Type B pancreatic cell (in vitro differentiated cells): ENCODE data around the gene APBB2. TPM values are rescaled to one million over a fixed set of nuclear protein-coding genes. Genes with fewer than 3 reads are reported as not detected.

Source experiments
- DNase-seq: peaks from one replicate; pipeline ENCODE4 v3.0.0; 2021; ENCODE audit warnings: mixed read lengths; ENCODE audit not compliant: unreplicated experiment; ENCODE audit errors: extremely low spot score
- H3K27ac Mint-ChIP-seq: 2 replicates; pipeline ENCODE4 v1.8.0; 2021; ENCODE audit warnings: mild to moderate bottlenecking, mixed read lengths
- H3K27me3 Mint-ChIP-seq: 2 replicates; pipeline ENCODE4 v1.8.0; 2021; ENCODE audit warnings: mixed read lengths
- H3K36me3 Mint-ChIP-seq: 2 replicates; pipeline ENCODE4 v1.8.0; 2021; ENCODE audit warnings: mixed read lengths
- H3K4me1 Mint-ChIP-seq: one replicate; pipeline ENCODE4 v1.8.0; 2021; ENCODE audit warnings: mixed read lengths; ENCODE audit not compliant: unreplicated experiment
- H3K4me3 Mint-ChIP-seq: 2 replicates; pipeline ENCODE4 v1.8.0; 2021; ENCODE audit warnings: mild to moderate bottlenecking, mixed read lengths
- H3K9me3 Mint-ChIP-seq: 2 replicates; pipeline ENCODE4 v1.8.0; 2021; ENCODE audit warnings: mixed read lengths
- CTCF ChIP-seq: fragments of 200-600 bp; sonication (generic); conservative IDR thresholded peaks from 2 replicates; pipeline ENCODE4 v1.5.0; 2021; ENCODE audit warnings: antibody characterized with exemption, mild to moderate bottlenecking
- total RNA-seq: library from RNA; stranded (reverse); gene quantifications from 2 replicates; pipeline ENCODE4 v1.2.1, GENCODE V29; 2021; ENCODE audit warnings: low replicate concordance

The APBB2 gene
- total RNA-seq, 1 donor from 2014 or later = 33.3 TPM

- TF ChIP-seq CTCF = no peak
- Mint-ChIP-seq H3K9me3 (peaks cover 9% of the 10 kb centered on the region), H3K4me3 (no peak overlapping the region), H3K27ac (no peak overlapping the region), H3K4me1 (peaks cover 3% of the 10 kb centered on the region), H3K36me3 (peaks cover 10% of the 10 kb centered on the region), H3K27me3 (no peaks in the 10 kb centered on the region)
- no peak for DNase-seq
These were observed 172.8 kb downstream of the APBB2 start for GRCh38 chr4:41041551-41041950.

- Mint-ChIP-seq H3K27me3 (no peaks in the 10 kb centered on the region), H3K4me3 (no peak overlapping the region), H3K36me3 (peaks cover under 1% of the 10 kb centered on the region), H3K4me1 (peaks cover 3% of the 10 kb centered on the region), H3K27ac (no peak overlapping the region), H3K9me3 (peaks cover 2% of the 10 kb centered on the region)
- no peak for TF ChIP-seq CTCF
- no peak for DNase-seq
These were observed 175.0 kb downstream of the APBB2 start for GRCh38 chr4:41039317-41039716.

GRCh38 chr4:41038304-41038703 is 176.0 kb downstream of the APBB2 start:
- TF ChIP-seq CTCF = no peak
- no peaks in the 10 kb centered on the region for H3K9me3 Mint-ChIP-seq

GRCh38 chr4:41029098-41029497 is 185.2 kb downstream of the APBB2 start:
- Mint-ChIP-seq H3K36me3 (peaks cover 20% of the 10 kb centered on the region), H3K4me1 (peaks cover 13% of the 10 kb centered on the region), H3K27me3 (no peaks in the 10 kb centered on the region), H3K4me3 (no peak overlapping the region), H3K9me3 (peaks cover 14% of the 10 kb centered on the region), H3K27ac (no peak overlapping the region)
- no peak for TF ChIP-seq CTCF
- DNase-seq = no peak

More at GRCh38 chr4:41038304-41038703, 176.0 kb downstream of the APBB2 start:
- Mint-ChIP-seq H3K36me3 (no peaks in the 10 kb centered on the region), H3K27ac (no peak overlapping the region), H3K4me1 (peaks cover 3% of the 10 kb centered on the region), H3K4me3 (no peak overlapping the region), H3K27me3 (no peaks in the 10 kb centered on the region)
- DNase-seq = no peak

GRCh38 chr4:41028392-41029076 is 185.8 kb downstream of the APBB2 start:
- H3K4me1 Mint-ChIP-seq = peaks cover 13% of the 10 kb centered on the region
- no peak for DNase-seq
- no peak overlapping the region for H3K4me3 Mint-ChIP-seq
- no peak for TF ChIP-seq CTCF
- H3K27ac Mint-ChIP-seq = no peak overlapping the region
- H3K36me3 Mint-ChIP-seq = peaks cover 22% of the 10 kb centered on the region
- H3K9me3 Mint-ChIP-seq = peaks cover 14% of the 10 kb centered on the region
- H3K27me3 Mint-ChIP-seq = no peaks in the 10 kb centered on the region
